HCEC 1CT (cell line): ENCODE results near the gene TPRG1.

ENCODE experiments used
- DNase-seq: peaks from one replicate; pipeline ENCODE4 v3.0.0-alpha.2; 2017

TPRG1 gene

DNA sequence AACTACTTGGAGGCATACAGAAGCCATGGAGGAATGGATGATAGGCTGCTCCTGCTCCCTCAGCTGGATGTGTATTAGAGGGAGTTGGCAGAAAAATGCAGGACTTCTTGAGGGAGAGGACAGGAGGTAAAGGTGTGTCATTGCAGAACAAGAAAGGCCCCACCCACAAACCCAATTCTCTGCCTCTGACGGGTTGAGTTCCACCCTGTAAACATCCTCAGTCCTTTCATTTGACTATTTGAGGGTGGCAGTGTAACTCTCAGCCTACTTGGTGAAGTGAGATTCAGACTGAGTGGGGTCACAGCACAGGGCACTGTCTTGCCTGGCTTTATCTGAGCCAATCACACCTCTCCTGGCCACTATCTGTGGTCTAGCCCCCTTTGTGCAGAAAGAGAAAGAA lies at the start of gene TPRG1:
Gene TPRG1, plus strand, starts transcription at position 265 of the 400 bp plus-strand sequence. CDS start 35,414 bp downstream, outside the sequence.
- no peak for DNase-seq

- no peak for DNase-seq
Observed at GRCh38 chr3:189122110-189122509, 49.7 kb upstream of the TPRG1 start.

DNA sequence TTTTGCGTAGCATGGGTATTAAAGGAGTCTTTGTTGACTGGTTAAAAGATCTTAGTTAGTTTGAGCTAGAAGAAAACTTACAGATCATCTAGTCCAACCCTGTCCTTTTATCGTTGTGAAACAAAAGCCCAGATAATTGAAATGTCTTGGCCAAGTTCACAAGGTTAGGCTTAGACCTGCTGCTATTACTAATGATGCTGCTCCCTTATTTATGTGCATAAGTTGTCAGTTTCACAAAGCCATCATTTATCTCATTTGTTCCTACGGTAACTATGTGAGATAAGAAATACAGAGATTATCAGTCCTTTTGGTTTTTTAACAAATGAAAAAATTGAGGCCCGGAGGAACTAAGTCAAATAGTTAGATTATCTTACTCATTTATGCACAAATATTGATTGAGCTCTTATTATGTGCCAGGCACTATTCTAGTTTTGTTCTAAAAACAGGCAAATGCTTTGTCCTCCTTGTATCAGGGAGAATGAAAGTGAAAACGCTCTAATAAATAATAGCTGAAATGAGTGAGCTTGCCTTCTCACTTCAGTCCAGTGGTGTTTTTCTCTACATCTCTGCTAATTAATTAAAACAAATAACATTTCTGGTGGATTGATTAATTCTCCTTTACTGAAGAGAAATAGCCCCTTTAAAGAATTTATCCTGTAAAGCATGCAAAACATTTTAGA lies 49.1 kb upstream of the TPRG1 start:
- DNase-seq = no peak

DNA sequence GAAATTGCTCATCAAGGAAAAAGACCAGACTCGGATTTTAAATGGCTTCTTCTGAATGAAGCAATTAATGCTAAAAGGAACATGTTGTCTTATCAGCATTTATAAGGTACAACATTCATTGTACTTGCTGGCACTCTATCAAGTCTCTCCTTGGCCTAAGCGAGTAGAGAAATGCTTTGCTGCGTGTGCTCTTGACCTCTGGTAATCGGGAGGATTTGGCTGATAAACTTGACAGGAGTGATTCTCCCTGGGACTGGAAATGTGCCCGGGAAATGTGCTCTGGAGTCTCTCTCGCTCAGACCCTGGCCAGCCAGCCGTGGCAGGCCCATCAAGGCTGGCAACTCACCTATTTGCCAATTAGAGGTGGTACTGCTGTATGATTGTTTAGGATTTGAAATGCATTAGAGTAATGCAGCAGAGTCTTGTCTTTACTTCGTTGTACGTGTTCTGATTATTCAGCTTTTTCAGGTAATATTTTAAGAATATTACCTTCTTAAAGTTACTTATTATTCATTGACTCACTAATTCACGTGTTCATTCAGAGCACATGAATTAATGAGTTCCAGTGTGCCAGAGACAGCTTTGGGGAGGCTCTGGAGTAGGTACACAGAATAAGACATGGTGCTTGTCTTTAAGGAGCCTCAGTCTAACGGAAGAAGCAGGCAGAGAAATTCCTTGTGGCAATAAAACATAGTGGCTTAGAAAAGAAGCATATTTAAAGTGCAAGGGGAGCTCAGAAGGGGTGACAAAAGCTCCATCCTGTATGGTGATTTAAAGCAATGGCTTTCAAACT lies 48.0 kb upstream of the TPRG1 start:
- no peak for DNase-seq

DNA sequence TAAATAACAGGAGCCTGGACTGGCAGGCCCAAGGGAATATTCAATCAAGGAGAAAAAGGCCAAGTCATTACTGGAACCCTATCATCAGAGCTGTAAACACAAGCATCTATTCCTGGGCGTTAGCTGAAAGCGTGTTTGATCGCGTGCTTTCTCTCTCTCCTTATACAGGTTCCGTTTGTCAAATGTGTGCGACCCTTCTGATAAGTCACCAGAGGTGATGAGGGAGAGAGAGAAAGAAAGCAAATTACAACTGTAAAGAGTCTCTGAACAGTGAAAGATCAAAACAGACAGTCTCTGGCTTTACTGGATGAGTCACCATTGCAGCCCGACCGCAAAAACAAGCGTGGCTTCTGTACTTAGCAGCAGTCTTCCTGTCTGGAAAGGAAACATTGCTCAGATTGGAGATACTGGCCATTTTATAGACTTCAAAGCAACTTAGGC lies 39.5 kb upstream of the TPRG1 start:
- DNase-seq = peak; percentile 79

DNA sequence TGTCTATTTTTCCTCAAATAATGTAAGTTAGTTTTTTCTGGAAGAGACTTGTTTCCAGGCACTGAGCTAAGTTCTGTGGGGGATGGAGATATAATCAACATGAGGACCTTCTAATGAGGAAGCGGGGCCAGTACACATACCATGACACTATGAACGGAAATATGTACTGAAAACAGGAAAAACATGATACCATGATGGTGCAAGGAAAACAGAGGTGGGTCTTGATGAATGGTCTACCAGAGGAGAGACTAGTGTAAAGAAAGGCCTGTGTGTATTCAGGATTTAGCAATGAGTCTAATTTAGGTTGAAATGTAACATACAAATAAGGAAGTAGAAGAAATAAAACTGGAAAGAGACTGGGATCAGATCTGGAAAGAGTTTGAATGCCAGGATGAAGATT lies 38.9 kb upstream of the TPRG1 start:
- DNase-seq = no peak

DNA sequence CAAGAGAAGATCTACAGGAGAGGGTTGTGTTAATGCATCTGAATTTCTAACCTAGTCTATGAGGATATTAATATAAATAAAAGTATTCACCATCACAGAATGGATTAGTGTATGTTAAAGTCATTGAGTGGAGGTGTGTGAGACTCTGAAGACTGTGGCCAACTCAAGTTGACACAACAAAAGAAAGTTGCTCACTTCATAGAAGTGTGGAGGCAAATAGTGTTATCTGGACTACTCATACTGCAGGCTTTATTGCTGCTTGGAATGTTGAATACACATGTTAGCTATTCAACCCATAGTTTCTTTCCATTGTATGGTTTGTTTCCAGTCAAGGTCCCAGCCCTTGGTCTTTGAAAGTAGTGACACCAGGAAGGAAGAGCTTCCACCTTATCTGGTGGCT lies 38.0 kb upstream of the TPRG1 start:
- no peak for DNase-seq

DNA sequence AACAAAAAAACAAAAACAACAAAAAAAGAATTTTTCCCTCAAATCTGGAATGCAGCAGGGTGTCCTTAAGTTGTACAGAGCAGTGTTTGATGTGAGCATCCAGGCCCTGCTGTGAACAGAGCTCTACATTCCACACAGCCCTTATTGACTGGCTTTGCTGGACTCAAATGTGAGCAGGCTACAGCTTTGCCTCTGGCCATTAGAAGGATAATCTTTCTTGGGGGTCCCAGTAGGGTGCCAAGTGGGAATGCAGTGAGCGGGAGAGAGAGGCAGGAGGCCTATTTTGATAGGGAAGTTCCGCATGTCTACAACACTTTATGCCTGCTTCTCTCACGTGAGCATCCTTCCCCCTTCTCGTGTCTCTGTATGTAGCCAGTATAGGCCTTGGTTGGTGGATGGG lies 34.4 kb upstream of the TPRG1 start:
- DNase-seq = no peak

DNA sequence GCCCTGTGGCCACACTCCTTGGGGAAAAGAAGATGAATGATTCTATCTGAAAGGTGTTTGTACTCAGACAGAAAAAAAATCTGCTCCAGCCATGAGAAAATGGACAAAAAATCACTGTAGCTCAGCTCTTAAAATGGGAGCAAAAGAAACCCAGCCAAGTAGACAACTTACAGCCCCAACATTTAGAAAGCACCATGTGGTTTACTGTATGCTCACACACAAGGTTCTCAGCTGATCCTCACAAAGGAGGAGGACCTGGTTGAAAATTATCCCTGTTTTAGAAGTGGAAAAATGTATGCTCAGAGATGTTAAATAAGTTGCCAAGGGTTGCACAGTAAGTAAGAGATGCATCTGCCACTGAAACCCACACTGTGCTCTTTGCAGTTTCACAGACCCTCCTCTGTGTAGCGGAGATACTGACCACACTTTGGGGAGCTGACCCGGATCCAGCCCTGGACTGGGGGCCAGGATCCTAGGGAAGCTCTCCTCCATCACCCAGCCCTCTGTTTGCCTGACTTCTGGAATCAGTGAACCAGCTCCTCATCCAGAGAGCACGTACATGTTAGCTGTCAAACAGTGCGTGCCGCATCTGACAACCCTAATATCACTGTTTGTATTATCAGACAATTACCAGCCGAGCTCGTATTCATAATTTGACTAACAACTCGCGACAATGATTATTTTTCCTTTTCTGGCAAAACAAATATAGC lies 32.7 kb upstream of the TPRG1 start:
- no peak for DNase-seq

GRCh38 chr3:189139611-189139940 lies 32.2 kb upstream of the TPRG1 start:
- DNase-seq = no peak

DNA sequence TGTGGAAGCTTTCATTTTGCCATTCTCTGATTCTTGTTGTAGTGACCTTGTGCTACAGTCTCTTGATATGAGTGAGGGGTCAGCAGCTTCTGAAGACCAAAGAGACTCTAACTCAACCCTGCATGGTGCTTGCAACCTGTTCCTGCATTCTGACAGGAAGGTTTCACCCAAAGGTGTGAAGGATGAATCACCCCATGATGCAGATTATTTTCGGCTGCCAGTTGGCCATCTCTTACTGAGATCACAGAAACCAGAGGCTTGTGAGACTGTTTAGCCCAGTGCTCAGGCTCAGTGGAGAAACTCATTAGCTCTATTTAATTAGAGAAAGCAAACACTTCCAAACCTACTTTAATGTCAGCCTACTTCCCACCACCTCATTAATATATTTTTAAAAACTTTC lies 29.2 kb upstream of the TPRG1 start:
- DNase-seq = no peak

GRCh38 chr3:189143321-189143720 lies 28.4 kb upstream of the TPRG1 start:
- no peak for DNase-seq

GRCh38 chr3:189143771-189144170 lies 28.0 kb upstream of the TPRG1 start:
- no peak for DNase-seq

- DNase-seq = peak; percentile 30
Observed at GRCh38 chr3:189144645-189145044, 27.1 kb upstream of the TPRG1 start.

- no peak for DNase-seq
Observed at GRCh38 chr3:189146848-189147247, 24.9 kb upstream of the TPRG1 start.

GRCh38 chr3:189148081-189148507 lies 23.7 kb upstream of the TPRG1 start:
- peak; percentile 58 for DNase-seq

- no peak for DNase-seq
Observed at GRCh38 chr3:189149203-189149602, 22.6 kb upstream of the TPRG1 start.

DNA sequence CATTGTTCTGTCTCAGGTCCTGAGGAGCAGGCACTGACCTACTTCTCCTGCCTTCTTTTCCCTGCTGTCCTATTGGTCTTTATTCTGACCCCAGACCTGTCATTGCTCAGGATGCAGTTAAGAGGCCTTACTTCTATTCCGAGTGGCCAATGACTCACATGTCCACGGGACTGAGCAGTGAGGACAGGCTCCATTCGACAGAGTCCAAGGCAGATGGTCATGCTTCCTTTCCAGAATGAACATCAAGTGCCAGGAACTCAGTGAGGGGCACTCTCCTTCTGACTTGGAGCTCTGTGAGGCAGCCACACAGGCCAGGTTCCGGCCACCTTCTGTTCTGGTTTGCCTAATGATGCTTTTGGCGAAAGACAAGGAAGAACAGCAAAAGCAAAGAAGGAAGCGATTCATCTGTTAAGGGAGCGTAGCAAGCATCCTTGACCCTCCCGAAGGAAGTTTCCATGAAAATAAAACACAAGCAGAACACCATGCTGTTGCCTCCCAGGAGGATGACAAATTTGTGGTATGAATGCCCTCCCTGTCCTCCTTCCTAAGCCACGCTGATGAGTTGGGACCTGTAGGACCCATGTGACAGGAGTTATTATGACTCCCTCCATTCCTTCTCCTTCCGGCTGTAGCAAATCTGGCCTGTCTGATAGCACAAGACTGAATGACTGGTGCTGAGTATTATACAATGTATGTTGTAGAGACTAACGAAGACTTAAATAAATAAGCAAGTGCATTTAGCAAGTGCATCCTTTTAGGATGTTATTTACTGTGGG lies 14.4 kb upstream of the TPRG1 start:
- no peak for DNase-seq

DNA sequence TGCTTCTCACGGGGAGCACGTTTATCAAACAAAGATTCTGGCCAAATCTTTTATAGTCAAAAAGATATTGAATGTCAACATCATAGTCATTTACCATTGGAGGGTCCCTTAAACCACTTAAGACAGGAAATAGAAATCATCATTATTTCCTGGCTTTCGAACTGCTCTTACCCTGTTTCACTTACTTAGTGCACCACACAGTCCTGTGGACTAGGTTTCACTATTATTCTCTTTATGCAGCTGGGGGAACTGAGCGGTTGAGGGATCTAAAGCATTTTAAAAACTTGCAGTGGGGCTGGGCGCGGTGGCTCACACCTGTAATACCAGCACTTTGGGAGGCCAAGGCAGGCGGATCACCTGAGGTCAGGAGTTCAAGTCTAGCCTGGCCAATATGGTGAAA lies 13.7 kb upstream of the TPRG1 start:
- no peak for DNase-seq

- no peak for DNase-seq
Observed at GRCh38 chr3:189160519-189161309, 11.1 kb upstream of the TPRG1 start.

DNA sequence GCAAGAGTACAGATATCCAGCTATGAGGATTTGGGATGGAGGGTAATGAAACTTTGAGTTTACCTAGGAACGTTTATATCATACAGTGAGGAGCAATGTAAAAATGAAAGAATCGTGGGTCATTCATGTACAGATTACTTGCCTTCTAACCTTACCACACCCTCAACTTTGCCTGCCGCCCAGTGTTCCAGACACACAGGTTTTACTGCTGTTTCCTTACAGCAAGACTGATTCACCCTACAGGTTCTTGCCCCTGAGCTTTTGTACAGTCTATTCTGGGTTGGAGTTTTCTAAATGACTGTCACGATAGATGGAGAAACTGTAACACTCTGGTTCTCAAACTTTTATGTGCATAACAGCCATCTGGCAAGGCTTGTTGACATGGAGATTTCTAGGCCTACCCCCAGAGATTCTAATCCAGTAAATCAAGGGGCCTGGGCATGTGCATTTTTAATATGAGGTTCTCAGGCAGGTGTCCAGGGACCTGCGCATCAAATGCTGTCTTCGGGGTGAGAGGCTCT lies 6.6 kb upstream of the TPRG1 start:
- no peak for DNase-seq

DNA sequence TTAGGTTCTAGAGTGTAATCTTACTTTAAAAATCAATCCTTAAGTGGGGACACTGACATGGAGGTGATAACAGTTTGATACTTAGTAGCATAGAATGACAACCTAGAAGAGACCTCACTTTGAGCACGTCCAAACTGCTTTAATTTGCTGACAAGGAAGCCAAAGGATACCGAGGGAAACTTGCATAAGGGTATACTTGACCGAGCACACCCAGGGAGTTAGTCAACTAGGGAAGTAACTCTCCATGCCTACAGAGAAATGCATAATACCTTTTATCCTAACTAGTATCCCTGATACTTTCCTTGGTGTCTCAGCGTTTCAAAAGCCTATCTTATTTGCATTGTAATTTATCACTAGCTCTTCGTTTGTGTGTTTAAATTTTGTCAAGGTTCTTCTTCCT lies 5.5 kb upstream of the TPRG1 start:
- DNase-seq = no peak
